CD1c-positive myeloid dendritic cell (primary cell): ENCODE data around the gene SIRT3.

ENCODE experiments used
- DNase-seq: peaks from one replicate; pipeline ENCODE4 v3.0.0-alpha.2; 2016; ENCODE audit errors: extremely low spot score

Gene SIRT3

DNA sequence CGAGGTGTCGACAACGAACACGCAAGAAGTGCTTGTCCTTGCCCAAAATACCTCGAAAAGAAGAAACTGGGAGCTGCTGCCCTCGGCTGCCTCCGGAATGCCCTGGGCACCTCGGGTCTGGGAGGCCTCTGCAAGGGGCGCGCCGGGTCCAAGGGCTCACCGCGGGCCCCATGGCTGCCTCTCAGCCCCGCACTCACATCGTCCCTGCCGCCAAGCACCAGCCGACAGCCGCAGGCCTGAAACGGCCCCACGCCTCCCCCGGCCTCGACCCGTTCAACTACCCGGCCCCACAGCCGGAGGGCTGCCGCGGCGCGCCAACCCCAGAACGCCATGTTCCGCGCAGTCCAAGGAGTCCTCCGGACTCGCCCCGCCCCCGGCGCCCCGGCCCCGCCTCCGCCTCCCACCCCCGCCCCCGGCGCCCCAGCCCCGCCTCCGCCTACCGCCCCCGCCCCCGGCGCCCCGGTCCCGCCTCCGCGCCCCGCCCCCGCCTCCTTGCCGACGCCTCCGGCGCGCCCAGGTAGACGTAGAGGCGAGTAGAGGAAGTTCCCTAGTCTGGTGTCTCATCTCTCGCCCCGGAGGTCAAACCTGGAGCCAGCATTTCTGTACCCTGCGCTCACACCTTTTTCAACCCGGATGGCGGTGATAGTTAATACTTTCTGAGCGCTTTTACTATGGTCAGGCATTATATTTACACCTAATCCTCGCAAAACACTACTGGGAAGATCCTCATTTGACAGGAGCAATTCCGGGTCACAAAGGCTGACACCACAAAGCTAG is at the start of gene SIRT3:
Gene SIRT3 (minus strand): TSS at position 346 of the 777 bp plus-strand sequence. CDS start 14 bp downstream, at position 332.
- DNase-seq: peak; percentile 49

DNA sequence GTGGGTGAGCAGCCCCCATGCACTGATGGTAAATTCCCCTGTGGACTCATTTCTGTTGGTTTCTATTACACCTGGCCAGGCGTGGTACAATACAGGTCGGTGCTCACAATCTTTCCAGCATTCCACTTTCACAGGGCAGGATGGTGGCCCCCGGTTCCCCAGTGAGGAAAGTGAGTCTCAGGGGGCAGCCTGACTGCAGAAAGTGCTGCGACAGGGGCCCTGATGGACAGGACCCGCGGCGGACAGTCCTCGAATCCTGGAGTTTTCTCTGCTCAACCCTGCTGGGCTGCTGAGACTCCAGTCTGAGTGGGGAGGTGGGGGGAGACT is 49.7 kb upstream of the SIRT3 start:
- DNase-seq: no peak

DNA sequence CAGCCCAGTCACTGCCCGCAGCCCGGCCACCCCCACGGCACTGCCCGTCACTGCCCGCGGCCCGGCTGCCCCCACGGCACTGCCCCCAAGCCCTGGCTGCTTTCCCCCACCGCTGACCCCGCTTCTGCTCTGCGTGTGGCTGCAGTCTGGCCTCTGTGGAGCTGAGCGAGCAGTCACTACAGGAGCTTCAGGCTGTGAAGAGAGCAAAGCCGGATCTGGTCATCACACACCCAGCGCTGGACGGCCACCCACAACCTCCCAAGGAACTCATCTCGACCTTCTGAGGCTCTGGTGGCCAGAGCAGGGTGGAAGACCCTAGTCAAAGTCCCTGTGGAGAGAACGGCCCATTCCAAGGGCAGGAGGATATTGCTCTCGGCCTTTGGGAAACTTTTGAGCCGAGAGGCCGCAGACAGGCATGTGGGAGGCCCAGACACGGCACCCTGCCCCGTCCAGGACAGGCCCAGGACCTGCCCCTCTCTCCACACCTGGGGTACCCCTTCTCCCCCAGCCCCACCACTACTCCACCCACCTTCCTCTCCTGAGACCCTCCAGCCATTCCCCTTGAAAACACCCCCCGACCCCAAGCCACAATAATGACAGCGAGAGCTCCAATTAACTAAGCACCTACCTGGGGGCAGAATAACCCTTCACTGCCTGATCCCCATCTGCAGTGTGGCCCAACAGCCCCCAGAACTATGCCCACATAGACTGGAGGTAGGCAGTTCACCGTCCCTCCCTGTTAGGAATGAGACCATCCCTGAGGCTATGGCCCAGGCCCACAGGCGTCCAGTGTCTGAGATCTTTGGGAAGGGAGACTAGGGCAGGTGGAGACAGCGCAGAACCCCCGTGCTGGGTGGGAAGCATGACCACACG is 49.1 kb upstream of the SIRT3 start:
- no peak for DNase-seq

DNA sequence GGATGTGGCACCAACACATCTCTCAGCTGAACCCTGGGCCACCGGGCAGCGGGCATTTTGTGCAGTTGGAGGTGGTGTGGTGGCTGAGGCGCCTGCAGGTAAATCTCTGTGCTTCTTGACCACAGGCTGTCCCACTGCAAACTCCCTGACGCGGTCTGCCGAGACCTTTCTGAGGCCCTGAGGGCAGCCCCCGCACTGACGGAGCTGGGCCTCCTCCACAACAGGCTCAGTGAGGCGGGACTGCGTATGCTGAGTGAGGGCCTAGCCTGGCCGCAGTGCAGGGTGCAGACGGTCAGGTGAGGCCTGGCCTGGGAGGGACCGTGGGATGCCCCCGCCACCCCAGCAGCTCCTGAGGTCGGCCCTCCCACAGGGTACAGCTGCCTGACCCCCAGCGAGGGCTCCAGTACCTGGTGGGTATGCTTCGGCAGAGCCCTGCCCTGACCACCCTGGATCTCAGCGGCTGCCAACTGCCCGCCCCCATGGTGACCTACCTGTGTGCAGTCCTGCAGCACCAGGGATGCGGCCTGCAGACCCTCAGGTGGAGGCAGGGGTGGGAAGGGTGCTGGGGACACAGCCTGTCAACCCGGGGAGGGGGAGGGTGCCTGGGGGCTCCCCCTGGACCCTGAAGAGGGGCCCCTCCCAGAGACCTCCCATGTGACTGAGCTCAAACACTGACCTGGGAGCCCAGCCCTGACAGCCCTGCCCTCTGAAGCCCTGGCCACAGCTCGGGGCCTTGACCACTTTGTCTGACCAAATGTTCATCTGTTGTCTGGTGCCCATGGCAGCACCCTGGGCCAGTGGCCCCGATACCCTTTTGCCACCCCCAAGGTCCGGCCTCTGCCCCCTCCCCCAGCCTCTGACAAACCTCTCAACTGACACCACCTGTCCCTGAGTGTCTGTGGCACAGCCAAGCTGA is 48.2 kb upstream of the SIRT3 start:
- DNase-seq: no peak

DNA sequence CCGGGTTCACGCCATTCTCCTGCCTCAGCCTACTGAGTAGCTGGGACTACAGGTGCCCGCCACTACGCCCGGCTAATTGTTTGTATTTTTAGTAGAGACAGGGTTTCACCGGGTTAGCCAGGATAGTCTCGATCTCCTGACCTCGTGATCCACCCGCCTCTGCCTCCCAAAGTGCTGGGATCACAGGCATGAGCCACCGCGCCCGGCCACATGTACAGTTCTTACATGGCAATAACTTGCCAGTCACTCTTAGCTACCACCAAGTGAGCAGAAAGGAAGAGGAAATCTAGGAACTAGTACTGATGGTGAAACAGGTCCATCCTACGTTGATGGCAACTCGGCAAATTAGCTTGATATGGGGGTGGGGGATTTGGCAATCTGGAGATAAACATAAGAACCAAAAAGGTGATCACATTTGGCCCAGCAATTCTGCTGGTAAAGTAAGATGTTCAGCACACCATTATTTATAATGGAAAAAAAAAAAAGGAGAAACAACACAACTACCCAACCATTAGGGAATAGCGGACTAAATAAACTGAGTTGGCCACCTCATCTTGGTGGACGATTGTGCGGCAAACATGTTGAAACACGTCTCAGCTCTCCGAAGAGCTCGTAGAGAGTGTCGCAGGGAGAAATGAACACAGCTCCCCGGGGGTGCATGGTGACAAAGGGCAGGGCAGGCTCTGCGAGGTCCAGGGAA is 47.4 kb upstream of the SIRT3 start:
- peak; percentile 21 for DNase-seq

DNA sequence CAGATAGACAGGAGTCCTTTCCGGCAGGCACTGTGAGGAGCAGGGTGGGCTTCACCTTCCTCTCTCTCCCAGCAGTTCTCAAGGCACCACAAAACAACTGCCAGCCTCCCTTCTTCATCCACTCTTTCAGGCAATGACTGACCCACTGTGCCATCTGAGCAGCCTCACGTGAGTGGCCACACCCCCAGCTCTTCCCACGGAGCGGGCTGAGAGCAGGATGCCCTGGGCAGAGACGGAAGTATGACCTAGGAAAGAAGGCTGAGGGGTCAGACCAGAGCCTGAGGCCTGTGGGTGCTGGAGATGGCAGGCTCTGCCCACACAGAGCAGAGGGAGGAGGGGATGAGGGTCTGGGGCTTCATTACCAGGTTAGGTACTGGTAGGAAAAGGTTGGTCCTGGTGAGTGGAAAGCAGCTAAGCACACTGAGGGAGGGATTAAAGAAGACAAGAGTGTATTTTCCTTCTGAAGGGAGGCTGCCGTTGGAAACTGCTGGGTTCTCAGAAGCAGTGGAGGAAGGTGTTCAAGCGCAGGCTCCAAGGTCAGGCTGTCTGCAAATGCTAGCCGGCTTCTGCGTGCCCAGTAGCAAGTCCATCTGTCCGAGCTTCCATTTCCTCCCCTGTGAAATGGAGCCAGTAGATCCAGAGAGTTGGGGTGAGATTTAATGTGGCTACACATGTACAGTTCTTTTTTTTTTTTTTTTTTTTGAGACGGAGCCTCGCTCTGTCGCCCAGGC is 46.7 kb upstream of the SIRT3 start:
- no peak for DNase-seq

DNA sequence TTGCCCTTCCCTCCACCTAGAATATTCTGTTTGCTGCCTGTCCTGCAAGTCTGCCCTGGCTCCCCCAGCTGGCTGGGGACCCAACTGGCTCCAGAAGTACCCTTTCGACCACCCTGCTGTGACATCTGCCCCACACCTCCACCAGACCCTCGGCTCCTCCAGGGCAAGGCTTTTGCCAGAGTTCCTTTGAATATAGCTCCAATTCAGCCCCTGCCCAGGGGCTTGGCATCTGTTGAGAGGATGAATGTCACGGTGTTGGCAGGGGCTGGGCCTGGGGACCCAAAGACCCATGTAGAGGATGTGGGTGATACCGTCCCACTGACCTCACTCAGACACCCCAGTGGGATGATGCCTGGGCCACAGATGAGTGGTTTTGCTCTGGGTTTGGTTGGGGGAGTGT is 46.0 kb upstream of the SIRT3 start:
- DNase-seq: no peak

DNA sequence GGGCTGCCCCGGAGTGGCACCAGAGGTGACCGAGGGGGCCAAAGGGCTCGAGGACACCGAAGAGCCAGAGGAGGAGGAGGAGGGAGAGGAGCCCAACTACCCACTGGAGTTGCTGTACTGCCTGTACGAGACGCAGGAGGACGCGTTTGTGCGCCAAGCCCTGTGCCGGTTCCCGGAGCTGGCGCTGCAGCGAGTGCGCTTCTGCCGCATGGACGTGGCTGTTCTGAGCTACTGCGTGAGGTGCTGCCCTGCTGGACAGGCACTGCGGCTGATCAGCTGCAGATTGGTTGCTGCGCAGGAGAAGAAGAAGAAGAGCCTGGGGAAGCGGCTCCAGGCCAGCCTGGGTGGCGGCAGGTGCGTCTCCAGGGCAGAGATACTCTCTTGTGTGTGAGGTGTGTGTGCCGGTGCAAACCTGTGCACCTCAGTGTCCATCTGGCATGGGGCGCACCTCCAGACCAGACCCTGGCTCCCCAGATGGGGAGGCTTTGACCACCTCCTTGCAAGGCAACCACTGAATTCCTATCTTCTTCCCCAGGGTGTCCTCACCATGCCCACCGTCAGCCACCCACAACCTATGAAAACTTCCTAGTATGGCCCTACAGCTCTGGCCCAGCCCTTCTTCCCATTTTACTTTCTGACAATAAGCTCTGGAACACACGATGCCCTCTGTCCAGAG is 45.5 kb upstream of the SIRT3 start:
- DNase-seq: no peak

DNA sequence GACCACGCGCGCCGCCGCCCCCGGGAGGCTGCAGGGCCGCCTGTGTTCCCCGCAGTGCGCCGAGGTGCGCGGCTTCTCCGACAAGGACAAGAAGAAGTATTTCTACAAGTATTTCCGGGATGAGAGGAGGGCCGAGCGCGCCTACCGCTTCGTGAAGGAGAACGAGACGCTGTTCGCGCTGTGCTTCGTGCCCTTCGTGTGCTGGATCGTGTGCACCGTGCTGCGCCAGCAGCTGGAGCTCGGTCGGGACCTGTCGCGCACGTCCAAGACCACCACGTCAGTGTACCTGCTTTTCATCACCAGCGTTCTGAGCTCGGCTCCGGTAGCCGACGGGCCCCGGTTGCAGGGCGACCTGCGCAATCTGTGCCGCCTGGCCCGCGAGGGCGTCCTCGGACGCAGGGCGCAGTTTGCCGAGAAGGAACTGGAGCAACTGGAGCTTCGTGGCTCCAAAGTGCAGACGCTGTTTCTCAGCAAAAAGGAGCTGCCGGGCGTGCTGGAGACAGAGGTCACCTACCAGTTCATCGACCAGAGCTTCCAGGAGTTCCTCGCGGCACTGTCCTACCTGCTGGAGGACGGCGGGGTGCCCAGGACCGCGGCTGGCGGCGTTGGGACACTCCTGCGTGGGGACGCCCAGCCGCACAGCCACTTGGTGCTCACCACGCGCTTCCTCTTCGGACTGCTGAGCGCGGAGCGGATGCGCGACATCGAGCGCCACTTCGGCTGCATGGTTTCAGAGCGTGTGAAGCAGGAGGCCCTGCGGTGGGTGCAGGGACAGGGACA is 44.8 kb upstream of the SIRT3 start:
- DNase-seq: peak; percentile 41

DNA sequence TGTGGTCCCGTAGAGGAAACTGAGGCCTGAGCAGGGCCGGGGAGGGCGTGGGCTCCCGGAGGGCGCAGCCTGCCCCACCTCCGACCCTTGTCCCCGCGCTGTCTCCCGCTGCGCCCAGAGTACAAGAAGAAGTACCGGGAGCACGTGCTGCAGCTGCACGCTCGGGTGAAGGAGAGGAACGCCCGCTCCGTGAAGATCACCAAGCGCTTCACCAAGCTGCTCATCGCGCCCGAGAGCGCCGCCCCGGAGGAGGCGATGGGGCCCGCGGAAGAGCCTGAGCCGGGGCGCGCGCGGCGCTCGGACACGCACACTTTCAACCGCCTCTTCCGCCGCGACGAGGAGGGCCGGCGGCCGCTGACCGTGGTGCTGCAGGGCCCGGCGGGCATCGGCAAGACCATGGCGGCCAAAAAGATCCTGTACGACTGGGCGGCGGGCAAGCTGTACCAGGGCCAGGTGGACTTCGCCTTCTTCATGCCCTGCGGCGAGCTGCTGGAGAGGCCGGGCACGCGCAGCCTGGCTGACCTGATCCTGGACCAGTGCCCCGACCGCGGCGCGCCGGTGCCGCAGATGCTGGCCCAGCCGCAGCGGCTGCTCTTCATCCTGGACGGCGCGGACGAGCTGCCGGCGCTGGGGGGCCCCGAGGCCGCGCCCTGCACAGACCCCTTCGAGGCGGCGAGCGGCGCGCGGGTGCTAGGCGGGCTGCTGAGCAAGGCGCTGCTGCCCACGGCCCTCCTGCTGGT is 44.0 kb upstream of the SIRT3 start:
- peak; percentile 72 for DNase-seq

DNA sequence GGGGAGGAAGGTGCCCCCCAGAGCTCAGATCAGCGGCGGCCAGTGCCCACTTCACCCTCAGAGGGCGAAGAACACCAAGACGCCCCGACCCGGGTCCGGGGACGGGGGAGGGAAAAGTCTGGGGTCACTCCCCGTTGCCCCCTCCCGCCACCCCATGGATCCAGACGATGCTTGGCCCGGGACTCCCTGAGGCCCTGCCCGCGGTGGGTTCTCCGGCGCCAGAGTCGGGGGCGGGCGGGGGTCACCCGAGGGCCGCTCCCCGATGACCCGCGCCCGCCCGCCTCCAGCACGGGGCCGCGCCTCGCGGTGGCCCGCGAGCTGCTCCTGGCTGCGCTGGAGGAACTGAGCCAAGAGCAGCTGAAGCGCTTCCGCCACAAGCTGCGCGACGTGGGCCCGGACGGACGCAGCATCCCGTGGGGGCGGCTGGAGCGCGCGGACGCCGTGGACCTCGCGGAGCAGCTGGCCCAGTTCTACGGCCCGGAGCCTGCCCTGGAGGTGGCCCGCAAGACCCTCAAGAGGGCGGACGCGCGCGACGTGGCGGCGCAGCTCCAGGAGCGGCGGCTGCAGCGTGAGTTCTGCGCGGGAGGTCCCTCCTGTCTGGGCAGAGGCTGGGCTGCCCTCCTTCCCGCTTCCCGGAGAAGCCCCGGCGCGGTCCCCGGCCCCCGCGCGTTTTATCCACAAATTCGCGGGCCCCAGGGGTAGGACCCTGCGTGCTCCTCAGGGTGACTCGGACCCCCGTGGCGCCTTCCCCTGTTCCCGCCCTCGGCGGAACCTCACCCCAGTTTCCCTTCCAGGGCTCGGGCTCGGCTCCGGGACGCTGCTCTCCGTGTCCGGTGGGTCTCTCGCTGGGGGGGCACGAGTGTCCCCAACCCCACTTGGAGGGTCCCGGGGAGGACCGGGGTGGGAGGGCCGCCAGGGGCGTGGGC is 43.2 kb upstream of the SIRT3 start:
- peak; percentile 59 for DNase-seq

DNA sequence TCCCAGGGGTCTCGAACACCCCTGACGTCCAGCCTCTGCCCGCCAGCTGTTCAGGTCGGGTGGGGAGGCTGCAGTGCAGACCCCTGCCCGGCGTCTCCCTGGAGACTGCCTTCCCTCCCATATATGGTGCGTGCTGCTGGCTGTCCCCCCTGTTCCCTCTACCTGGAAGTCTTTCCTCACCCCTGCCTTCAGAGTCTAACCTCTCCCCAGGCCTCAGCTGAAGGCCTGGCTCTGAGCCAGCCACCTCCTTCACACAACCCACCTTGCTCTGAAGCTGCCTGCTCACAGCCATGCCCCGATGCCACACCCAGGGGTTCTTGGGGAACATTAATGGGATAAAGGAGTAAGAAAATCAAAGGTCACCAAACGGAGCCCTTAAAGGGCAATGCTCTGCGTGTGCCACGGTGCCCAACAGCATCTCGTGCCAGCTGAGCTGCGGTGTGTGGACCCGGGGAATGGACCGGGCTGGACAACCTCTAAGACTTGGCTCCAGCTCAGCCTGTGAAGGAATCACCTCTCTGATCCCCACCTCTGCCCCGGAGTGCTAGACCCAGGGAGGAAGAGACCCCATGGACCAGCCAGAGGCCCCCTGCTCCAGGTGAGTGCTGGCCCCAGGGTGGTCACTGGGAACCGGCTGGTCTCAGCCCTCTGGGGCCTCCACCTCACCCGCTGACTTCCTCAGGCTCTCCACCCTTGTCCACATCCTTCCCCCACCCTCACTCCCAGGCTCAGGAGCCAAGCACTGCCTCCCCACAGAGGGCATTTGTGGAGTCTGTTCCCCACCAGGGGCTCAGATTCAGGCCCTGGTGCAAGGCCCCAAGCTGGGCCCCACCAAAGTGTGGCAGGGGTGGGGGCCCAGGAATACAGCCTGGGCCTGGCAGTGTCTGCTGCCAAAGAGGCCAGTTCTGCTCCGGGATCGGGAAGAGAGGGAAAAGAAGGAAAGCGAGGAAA is 42.1 kb upstream of the SIRT3 start, which contains the start of gene NLRP6:
Gene NLRP6 (plus strand): TSS at position 407 of the 951 bp plus-strand sequence. CDS start 163 bp downstream, at position 570.
- DNase-seq: no peak

DNA sequence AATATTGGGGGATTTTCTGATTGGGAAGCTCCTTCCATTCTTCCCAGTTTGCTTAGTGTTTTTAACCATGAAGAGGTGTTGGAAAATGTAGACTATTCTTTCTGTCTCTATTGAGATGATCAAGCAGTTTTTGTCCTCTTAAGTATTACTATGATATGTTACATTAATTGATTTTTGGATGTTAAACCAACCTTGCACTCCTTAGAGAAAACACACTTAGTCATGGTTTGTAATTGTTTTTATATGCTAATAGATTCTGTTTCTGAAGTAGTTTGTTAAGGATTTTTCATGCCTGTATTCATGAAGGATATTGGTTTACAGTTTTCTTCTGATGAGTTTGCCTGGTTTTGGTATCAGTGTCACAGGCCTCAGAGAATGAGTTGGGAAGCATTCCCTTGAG is 40.1 kb upstream of the SIRT3 start:
- no peak for DNase-seq

DNA sequence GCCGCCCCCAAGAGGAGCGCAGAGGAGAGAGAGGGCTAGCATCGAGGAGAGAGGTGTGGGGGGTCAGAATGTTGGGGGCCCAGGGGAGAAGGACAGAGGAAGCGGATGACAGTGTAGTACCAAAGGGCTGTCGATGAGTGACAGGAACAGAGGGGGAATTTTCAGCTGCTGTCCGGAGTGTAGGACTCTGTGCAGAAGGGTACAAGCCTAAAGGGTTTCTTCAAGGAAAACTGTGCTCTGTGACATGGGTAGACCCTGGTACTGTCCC is 36.7 kb upstream of the SIRT3 start:
- no peak for DNase-seq

DNA sequence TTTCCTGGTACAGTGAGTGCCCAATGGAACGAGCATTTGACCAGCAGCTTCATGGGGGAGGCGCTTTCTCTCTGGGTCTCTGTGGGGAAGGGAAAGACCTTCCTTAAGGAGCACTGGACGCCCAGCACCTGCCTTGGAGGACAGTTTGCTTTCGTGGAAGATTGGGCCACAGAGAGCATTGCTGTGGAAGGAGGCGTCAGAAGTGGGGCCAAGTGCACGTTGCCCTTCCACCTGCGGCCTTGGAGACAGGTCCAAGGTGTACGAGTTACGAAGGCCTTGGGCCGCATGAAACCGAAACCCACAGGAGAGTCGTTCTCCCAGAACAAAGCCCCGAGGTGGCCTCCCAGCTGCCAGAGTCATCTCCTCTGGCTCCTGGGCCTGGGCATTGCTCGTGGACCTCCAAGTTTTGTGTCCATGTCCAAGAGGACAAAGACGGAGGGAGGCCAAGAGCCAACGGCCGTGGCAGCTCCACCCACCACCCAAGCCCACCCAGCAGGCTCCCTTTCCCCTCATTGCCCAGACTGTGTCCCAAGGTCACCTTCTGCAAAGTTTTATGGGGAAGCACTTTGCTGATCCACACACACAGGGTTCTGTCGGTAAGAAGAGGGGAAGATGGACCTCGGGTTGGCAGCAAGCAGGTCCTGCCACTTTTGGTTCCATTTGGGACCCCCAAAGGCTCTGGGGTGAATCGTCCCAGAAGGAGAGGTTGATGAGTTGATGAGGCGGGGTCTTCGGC is 36.2 kb upstream of the SIRT3 start:
- no peak for DNase-seq

DNA sequence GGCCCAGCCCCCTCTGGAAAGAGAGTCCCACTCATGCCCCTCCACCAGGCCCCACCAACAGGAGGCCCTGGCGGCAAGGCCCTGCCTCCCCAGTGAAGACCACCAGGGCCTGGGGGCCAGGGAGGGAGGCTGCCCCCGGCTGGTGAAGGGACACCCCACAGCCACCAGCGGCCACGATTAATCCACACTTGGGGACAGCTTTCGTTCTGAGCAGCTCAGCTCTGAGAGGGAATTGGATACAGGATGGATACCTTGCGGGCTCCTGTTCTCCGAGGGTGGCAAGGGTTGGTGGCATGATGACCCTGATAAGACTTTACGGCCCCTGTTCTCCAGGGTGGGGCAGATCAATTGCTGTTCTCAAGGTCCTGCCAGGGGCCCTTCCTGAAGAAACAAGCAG is 35.2 kb upstream of the SIRT3 start:
- no peak for DNase-seq
